HTR-8/SVneo (cell line): Measurements from ENCODE around the gene NOX5.
"Not testable (repeated sequence)": the region's sequence is repeated elsewhere in the genome, so short reads cannot be mapped to it uniquely, and the experiment has no call there.

ENCODE experiments used
- DNase-seq: peaks from one replicate; pipeline ENCODE4 v3.0.0; 2011; ENCODE audit warnings: low spot score, mixed read lengths; ENCODE audit not compliant: insufficient read length
- FAIRE-seq: peaks from 2 replicates; lab custom pipeline; 2011; peaks lifted over from hg19 to GRCh38; lab: Jason Lieb, UNC

NOX5 gene

GRCh38 chr15:69046781-69047180 lies 32.3 kb downstream of the NOX5 start:
- FAIRE-seq (peak; percentile 54), DNase-seq (no peak)

GRCh38 chr15:69049976-69050375 lies 35.5 kb downstream of the NOX5 start:
- DNase-seq (no peak), FAIRE-seq (no peak)

- FAIRE-seq: no peak
- no peak for DNase-seq
Measured at GRCh38 chr15:69055251-69055650, 40.8 kb downstream of the NOX5 start.

- no peak for FAIRE-seq
- DNase-seq: no peak
Measured at GRCh38 chr15:69056365-69056764, 41.9 kb downstream of the NOX5 start.

- FAIRE-seq (peak; percentile 90), DNase-seq (peak; percentile 94)
Measured at GRCh38 chr15:69058830-69059556, 44.5 kb downstream of the NOX5 start.

- peak; percentile 71 for FAIRE-seq
- DNase-seq: no peak
Measured at GRCh38 chr15:69059557-69059943, 45.1 kb downstream of the NOX5 start.

- FAIRE-seq: peak; percentile 33
- DNase-seq: no peak
Measured at GRCh38 chr15:69060041-69060481, 45.6 kb downstream of the NOX5 start.

- no peak for FAIRE-seq
Measured at GRCh38 chr15:69060744-69061143, 46.2 kb downstream of the NOX5 start.

GRCh38 chr15:69061414-69061842 lies 46.9 kb downstream of the NOX5 start:
- FAIRE-seq (no peak), DNase-seq (no peak)

More at GRCh38 chr15:69060744-69061143, 46.2 kb downstream of the NOX5 start:
- DNase-seq: no peak

- no peak for FAIRE-seq
Measured at GRCh38 chr15:69064649-69065048, 50.2 kb downstream of the NOX5 start.

GRCh38 chr15:69066007-69066995 lies 51.8 kb downstream of the NOX5 start:
- FAIRE-seq (no peak), DNase-seq (no peak)

More at GRCh38 chr15:69064649-69065048, 50.2 kb downstream of the NOX5 start:
- DNase-seq: no peak

- FAIRE-seq: no peak
- DNase-seq: no peak
Measured at GRCh38 chr15:69067296-69067695, 52.8 kb downstream of the NOX5 start.

- FAIRE-seq: no peak
Measured at GRCh38 chr15:69068157-69068556, 53.7 kb downstream of the NOX5 start.

GRCh38 chr15:69069290-69069689 lies 54.8 kb downstream of the NOX5 start:
- not testable (repeated sequence) for DNase-seq, FAIRE-seq

More at GRCh38 chr15:69068157-69068556, 53.7 kb downstream of the NOX5 start:
- no peak for DNase-seq

- DNase-seq: no peak
- FAIRE-seq: no peak
Measured at GRCh38 chr15:69069996-69070395, 55.5 kb downstream of the NOX5 start.

GRCh38 chr15:69070396-69070795 lies 55.9 kb downstream of the NOX5 start:
- no peak for DNase-seq
- FAIRE-seq: no peak

GRCh38 chr15:69071260-69071659 lies 56.8 kb downstream of the NOX5 start:
- DNase-seq (no peak), FAIRE-seq (peak; percentile 13)

- DNase-seq (no peak), FAIRE-seq (no peak)
Measured at GRCh38 chr15:69072906-69073305, 58.4 kb downstream of the NOX5 start.

GRCh38 chr15:69074001-69074842 lies 59.7 kb downstream of the NOX5 start:
- DNase-seq: peak; percentile 77
- peak; percentile 80 for FAIRE-seq

- no peak for FAIRE-seq
Measured at GRCh38 chr15:69074843-69075224, 60.3 kb downstream of the NOX5 start.

More at GRCh38 chr15:69074843-69075224, 60.3 kb downstream of the NOX5 start:
- no peak for DNase-seq
